Memory B cell (primary cell): Measurements from ENCODE around the gene CAPN10.

ENCODE experiments used
- ATAC-seq: fragments of 150-1000 bp; cut with Tn5 transposase; 2 replicates; pipeline ENCODE4 v1.10.0; 2021; ENCODE audit warnings: low read depth, mild to moderate bottlenecking, moderate library complexity
- DNase-seq, 2 donors: peaks; one replicate each; pipeline ENCODE4 v3.0.0; 2022; ENCODE audit warnings: low spot score in 2 of 2
- H3K27ac Mint-ChIP-seq: one replicate; pipeline ENCODE4 v1.8.0; 2022; ENCODE audit warnings: mild to moderate bottlenecking, moderate library complexity, mixed read lengths
- H3K27me3 Mint-ChIP-seq: one replicate; pipeline ENCODE4 v1.8.0; 2022; ENCODE audit warnings: mixed read lengths
- H3K36me3 Mint-ChIP-seq: one replicate; pipeline ENCODE4 v1.8.0; 2022; ENCODE audit warnings: mild to moderate bottlenecking, mixed read lengths
- H3K4me1 Mint-ChIP-seq: one replicate; pipeline ENCODE4 v1.8.0; 2022; ENCODE audit warnings: mixed read lengths
- H3K4me3 Mint-ChIP-seq: one replicate; pipeline ENCODE4 v1.8.0; 2022; ENCODE audit warnings: mild to moderate bottlenecking, moderate library complexity, mixed read lengths
- H3K9me3 Mint-ChIP-seq: one replicate; pipeline ENCODE4 v1.8.0; 2022; ENCODE audit warnings: mixed read lengths

Gene CAPN10

GRCh38 chr2:240647503-240648154 is 61.1 kb downstream of the CAPN10 start:
- Mint-ChIP-seq H3K27ac (no peak overlapping the region), H3K27me3 (peaks cover 20% of the 10 kb centered on the region), H3K9me3 (no peaks in the 10 kb centered on the region), H3K4me1 (peaks cover 2% of the 10 kb centered on the region), H3K4me3 (no peak overlapping the region), H3K36me3 (no peaks in the 10 kb centered on the region)
- no peak for ATAC-seq
- peak in 1 of 2 donors; percentile 7 for DNase-seq

DNA sequence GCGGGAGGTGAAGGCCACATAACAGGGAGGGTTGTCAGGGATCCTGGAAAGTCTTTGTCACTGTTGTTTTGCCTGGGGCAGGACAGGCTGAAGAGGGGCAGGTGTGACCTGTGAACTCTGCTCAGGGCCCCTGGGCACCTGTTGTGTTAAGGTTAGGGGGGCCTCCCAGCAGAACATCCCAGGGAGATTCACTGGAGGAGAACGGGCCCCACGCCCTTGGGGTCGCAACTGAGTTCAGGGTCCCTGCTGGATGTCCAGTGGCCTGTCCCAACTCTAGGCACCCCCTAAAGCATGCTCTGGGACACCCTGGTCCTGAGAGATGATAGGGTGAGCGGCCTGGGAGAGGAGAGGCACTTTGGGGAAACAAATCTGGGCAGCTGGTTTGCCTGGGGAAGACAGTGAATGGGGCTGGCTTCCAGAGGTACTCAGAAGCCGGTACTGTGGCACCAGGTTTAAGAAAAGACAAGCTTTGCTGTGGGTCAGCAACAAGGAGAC is 61.7 kb downstream of the CAPN10 start:
- DNase-seq (peak in 1 of 2 donors; percentile 7), ATAC-seq (no peak)
- no peak overlapping the region for H3K4me3 Mint-ChIP-seq
- H3K36me3 Mint-ChIP-seq, result no peaks in the 10 kb centered on the region
- peaks cover 20% of the 10 kb centered on the region for H3K27me3 Mint-ChIP-seq
- H3K4me1 Mint-ChIP-seq, result peaks cover 2% of the 10 kb centered on the region
- no peaks in the 10 kb centered on the region for H3K9me3 Mint-ChIP-seq
- no peak overlapping the region for H3K27ac Mint-ChIP-seq
